ENCODE measurements around the gene GABRG3.

The GABRG3 gene

DNA sequence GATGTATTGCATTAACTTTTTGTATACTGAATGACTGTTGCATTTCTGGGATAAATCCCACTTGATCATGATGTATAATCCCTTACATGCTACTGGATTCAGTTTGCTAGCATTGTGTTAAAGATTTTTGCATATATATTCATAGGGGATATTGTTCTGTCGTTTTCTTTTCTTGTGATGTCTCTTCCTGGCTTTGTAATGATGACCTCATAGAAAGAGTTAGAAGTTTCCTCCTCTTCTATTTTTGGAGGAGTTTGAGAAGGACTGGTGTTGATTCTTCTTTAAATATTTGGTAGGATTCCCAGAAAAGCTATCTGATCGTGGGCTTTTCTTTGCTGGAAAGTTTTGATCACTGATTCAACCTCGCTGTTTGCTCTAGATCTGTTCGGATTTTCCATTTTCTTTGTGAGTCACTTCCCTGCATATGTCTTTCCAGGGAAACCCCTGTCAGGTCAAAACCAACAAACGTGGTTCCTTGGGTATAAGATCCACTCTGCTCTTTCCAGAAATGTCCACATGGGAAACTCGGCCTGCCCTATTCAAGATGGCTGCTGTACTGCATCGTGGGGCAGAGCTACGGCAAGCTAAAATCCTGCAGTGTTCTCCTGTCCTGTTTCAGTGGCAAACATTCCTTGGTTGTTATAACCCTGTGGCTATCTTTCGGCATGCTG lies 120.4 kb downstream of the GABRG3 start:
- TF ChIP-seq, protein P1, sequence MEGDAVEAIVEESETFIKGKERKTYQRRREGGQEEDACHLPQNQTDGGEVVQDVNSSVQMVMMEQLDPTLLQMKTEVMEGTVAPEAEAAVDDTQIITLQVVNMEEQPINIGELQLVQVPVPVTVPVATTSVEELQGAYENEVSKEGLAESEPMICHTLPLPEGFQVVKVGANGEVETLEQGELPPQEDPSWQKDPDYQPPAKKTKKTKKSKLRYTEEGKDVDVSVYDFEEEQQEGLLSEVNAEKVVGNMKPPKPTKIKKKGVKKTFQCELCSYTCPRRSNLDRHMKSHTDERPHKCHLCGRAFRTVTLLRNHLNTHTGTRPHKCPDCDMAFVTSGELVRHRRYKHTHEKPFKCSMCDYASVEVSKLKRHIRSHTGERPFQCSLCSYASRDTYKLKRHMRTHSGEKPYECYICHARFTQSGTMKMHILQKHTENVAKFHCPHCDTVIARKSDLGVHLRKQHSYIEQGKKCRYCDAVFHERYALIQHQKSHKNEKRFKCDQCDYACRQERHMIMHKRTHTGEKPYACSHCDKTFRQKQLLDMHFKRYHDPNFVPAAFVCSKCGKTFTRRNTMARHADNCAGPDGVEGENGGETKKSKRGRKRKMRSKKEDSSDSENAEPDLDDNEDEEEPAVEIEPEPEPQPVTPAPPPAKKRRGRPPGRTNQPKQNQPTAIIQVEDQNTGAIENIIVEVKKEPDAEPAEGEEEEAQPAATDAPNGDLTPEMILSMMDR (IDR thresholded peaks at IDR 0.05; ENCODE audit: borderline replicate concordance, insufficient read depth, low read depth, low read length): no peak

GRCh38 chr15:27092390-27092789 lies 121.4 kb downstream of the GABRG3 start:
- no peak overlapping the region for H3K4me3 ChIP-seq (ENCODE audit: low read depth, low read length)
- TF ChIP-seq, protein P1 (IDR thresholded peaks at IDR 0.05; ENCODE audit: borderline replicate concordance, insufficient read depth, low read depth, low read length): no peak

More for the DNA sequence above, 120.4 kb downstream of the GABRG3 start:
- no peak overlapping the region for H3K4me3 ChIP-seq (ENCODE audit: low read depth, low read length)

GRCh38 chr15:27094235-27094634 lies 123.3 kb downstream of the GABRG3 start:
- TF ChIP-seq, protein P1 (IDR thresholded peaks at IDR 0.05; ENCODE audit: borderline replicate concordance, insufficient read depth, low read depth, low read length): no peak
- H3K4me3 ChIP-seq (ENCODE audit: low read depth, low read length): no peak overlapping the region

GRCh38 chr15:27095886-27096624 lies 125.1 kb downstream of the GABRG3 start:
- H3K4me3 ChIP-seq (ENCODE audit: low read depth, low read length): no peak overlapping the region
- TF ChIP-seq, protein P1 (IDR thresholded peaks at IDR 0.05; ENCODE audit: borderline replicate concordance, insufficient read depth, low read depth, low read length): no peak

- TF ChIP-seq, protein P1 (IDR thresholded peaks at IDR 0.05; ENCODE audit: borderline replicate concordance, insufficient read depth, low read depth, low read length): no peak
Measured at GRCh38 chr15:27097506-27097905, 126.5 kb downstream of the GABRG3 start.

GRCh38 chr15:27101982-27102381 lies 131.0 kb downstream of the GABRG3 start:
- no peak overlapping the region for H3K4me3 ChIP-seq (ENCODE audit: low read depth, low read length)
- TF ChIP-seq, protein P1 (IDR thresholded peaks at IDR 0.05; ENCODE audit: borderline replicate concordance, insufficient read depth, low read depth, low read length): no peak

More at GRCh38 chr15:27097506-27097905, 126.5 kb downstream of the GABRG3 start:
- H3K4me3 ChIP-seq (ENCODE audit: low read depth, low read length): no peak overlapping the region

DNA sequence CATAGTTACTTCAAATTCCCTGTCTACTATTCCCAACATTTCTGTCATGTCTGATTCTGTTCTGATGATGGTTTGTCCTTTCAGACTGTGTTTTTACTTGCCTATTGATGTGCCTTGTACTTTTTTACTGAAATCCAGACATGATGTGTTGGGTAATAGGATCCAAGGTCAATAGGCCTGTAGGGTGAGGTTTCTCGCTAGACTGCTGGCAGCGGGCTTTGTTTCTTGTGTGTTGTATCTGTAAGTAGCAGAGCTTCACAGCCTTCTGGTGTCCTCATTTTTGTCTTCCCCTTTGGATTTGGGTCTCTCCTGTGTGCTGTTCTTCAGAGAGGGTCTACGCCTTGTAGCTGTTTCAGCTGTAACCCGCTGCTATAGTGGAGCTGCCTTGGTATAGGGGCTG lies 140.3 kb downstream of the GABRG3 start:
- no peak overlapping the region for H3K4me3 ChIP-seq (ENCODE audit: low read depth, low read length)
- TF ChIP-seq, protein P1 (IDR thresholded peaks at IDR 0.05; ENCODE audit: borderline replicate concordance, insufficient read depth, low read depth, low read length): no peak

All from GM12875 (cell line).